HepG2 (cell line): ENCODE data around the gene NOL4L. TPM values are rescaled to one million over a fixed set of nuclear protein-coding genes. Genes with fewer than 3 reads are reported as not detected.

ENCODE experiments used
- ARID5B ChIP-seq: IDR thresholded peaks from 2 replicates; pipeline ENCODE4 v1.4.0; 2020; ENCODE audit warnings: mild to moderate bottlenecking, missing genetic modification reagents
- ATM ChIP-seq: fragments of 450-650 bp; IDR thresholded peaks from 2 replicates; pipeline ENCODE4 v1.7.1; 2017; ENCODE audit warnings: mild to moderate bottlenecking, borderline replicate concordance
- CBX1 ChIP-seq: IDR thresholded peaks from one replicate; pipeline ENCODE4 v1.6.1; 2016; ENCODE audit warnings: antibody characterized with exemption, low read depth
- CENPX ChIP-seq: sonication (generic); formaldehyde crosslinking; IDR thresholded peaks from 2 replicates; pipeline ENCODE4 v1.9.0; 2021; ENCODE audit warnings: mild to moderate bottlenecking, missing genetic modification reagents, moderate library complexity
- NBN ChIP-seq: fragments of 450-650 bp; conservative IDR thresholded peaks from 2 replicates; pipeline ENCODE4 v1.6.1; 2017
- SOX5 ChIP-seq: IDR thresholded peaks from 2 replicates; pipeline ENCODE4 v1.6.1; 2016; ENCODE audit warnings: borderline replicate concordance
- TEF ChIP-seq: sonication (generic); formaldehyde crosslinking; IDR thresholded peaks from 2 replicates; pipeline ENCODE4 v1.5.0; 2020; ENCODE audit warnings: missing genetic modification reagents
- ZBTB40 ChIP-seq, 2 experiments: fragments of 450-650 bp in 1 of 2; sonication (generic) in 1 of 2; formaldehyde crosslinking in 1 of 2; IDR thresholded peaks; 2 replicates each; pipeline versions ENCODE4 v1.6.1 to v1.8.0; 2016 to 2022; ENCODE audit warnings: antibody characterized with exemption in 1 of 2, mild to moderate bottlenecking in 1 of 2, missing genetic modification reagents in 1 of 2
- ZFP1 ChIP-seq: IDR thresholded peaks from 2 replicates; pipeline ENCODE4 v1.6.1; 2016
- ZNF383 ChIP-seq: sonication (generic); formaldehyde crosslinking; IDR thresholded peaks from 2 replicates; pipeline ENCODE4 v1.4.0; 2020; ENCODE audit warnings: missing genetic modification reagents, mild to moderate bottlenecking, borderline replicate concordance
- ZNF775 ChIP-seq: sonication (generic); formaldehyde crosslinking; IDR thresholded peaks from 2 replicates; pipeline ENCODE4 v1.4.0; 2020; ENCODE audit warnings: missing genetic modification reagents, mild to moderate bottlenecking, moderate library complexity, borderline replicate concordance
- ZNF780A ChIP-seq: sonication (generic); formaldehyde crosslinking; IDR thresholded peaks from 2 replicates; pipeline ENCODE4 v1.8.0; 2022; ENCODE audit warnings: mild to moderate bottlenecking, missing genetic modification reagents, moderate library complexity
- ZSCAN5A ChIP-seq: sonication (generic); formaldehyde crosslinking; IDR thresholded peaks from 2 replicates; pipeline ENCODE4 v1.8.0; 2022; ENCODE audit warnings: mild to moderate bottlenecking, missing genetic modification reagents, borderline replicate concordance
- polyA plus RNA-seq, 8 experiments: library from polyadenylated mRNA; depleted of rRNA in 3 of 8; stranded (reverse) in 7 of 8; unstranded in 1 of 8; fragments of >200 nt; fragmentation: Illumina TruSeq in 4 of 8; extraction: Trizol in 4 of 8; gene quantifications; 2 replicates each; pipeline versions ENCODE4 v1.2.1 to v1.2.3, GENCODE V29; 2011 to 2016; ENCODE audit warnings: low read depth in 4 of 8, missing spikeins in 1 of 8, mixed read lengths in 1 of 8; ENCODE audit not compliant: insufficient read depth in 1 of 8
- total RNA-seq, 5 experiments: library from RNA; depleted of rRNA; stranded (reverse); fragments of >200 nt; fragmentation: Illumina TruSeq; extraction: Trizol; gene quantifications; 2 replicates each; pipeline ENCODE4 v1.2.3, GENCODE V29; 2016; ENCODE audit warnings: low read depth in 1 of 5

NOL4L gene
- total and polyA plus RNA-seq, 2 of the 13 experiments (the other 11 are each of a cell fraction or from before 2014, with no cell fraction given): 16.6 to 35.4 TPM

- peak; percentile 85 for TF ChIP-seq ARID5B (CRISPR knock-in tag)
- TF ChIP-seq ZNF383 (CRISPR knock-in tag): no peak
- peak; percentile 67; the same call in 1 of the 2 replicates for TF ChIP-seq ZFP1 (CRISPR knock-in tag)
- no peak for TF ChIP-seq ZNF775
- TF ChIP-seq ZSCAN5A (CRISPR knock-in tag): no peak
- no peak for TF ChIP-seq ZBTB40 (IDR thresholded peaks at IDR 0.05)
- no peak; the same call in 1 of the 2 replicates for TF ChIP-seq ZBTB40 (CRISPR knock-in tag; IDR thresholded peaks at IDR 0.05)
- peak; percentile 90 for TF ChIP-seq SOX5 (CRISPR knock-in tag)
- TF ChIP-seq CBX1: peak; percentile 37
- TF ChIP-seq ATM: no peak
- no peak for TF ChIP-seq TEF (CRISPR knock-in tag)
- peak; percentile 72; the same call in 1 of the 2 replicates for TF ChIP-seq ZNF780A
- no peak for TF ChIP-seq CENPX (CRISPR knock-in tag)
- no peak for TF ChIP-seq NBN
Observed at GRCh38 chr20:32539817-32540675, 45.1 kb downstream of the NOL4L start (continued).
